ENCODE results near the gene LEMD1.

LEMD1 gene

GRCh38 chr1:205441318-205441633 is 19.4 kb upstream of the LEMD1 start:
- peak overlapping the region; percentile 73 for H3K27ac ChIP-seq (replicated peaks; ENCODE audit: low read length)
- H4K91ac ChIP-seq (ENCODE audit: low read depth, low read length, poor library complexity): no peak overlapping the region
- no peak overlapping the region for H3K4ac ChIP-seq (ENCODE audit: low read length)
- WGBS, 2 donors (ENCODE audit: extremely low coverage in 2 of 2, insufficient read length in 2 of 2, insufficient replicate concordance in 1 of 2): no CpG with 5 or more reads among the region's 6 CpGs
- H2BK15ac ChIP-seq (ENCODE audit: low read length): no peak overlapping the region
- no peak overlapping the region for H2BK12ac ChIP-seq (ENCODE audit: low read length)
- H3K9me3 ChIP-seq (replicated peaks in 1 of 2; ENCODE audit: control insufficient read depth in 2 of 2, insufficient read depth in 1 of 2, low read depth in 1 of 2, low read length in 2 of 2): no peaks in the 10 kb centered on the region
- H2AFZ ChIP-seq (ENCODE audit: low read length): no peak overlapping the region
- peak overlapping the region; percentile 12 for H3K18ac ChIP-seq (ENCODE audit: low read length)
- H2BK5ac ChIP-seq (ENCODE audit: low read length): no peak overlapping the region
- peaks cover 8% of the 10 kb centered on the region for H3K79me1 ChIP-seq (ENCODE audit: low read depth, low read length)
- no peak overlapping the region for H3K4me3 ChIP-seq (ENCODE audit: low read length in 2 of 2)
- peaks cover 0 to 21% of the 10 kb centered on the region in 2 donors for H3K36me3 ChIP-seq (replicated peaks in 1 of 2; ENCODE audit: control insufficient read depth in 2 of 2, insufficient read depth in 2 of 2, low read length in 2 of 2)
- H2BK120ac ChIP-seq (ENCODE audit: low read depth, low read length): peak overlapping the region; percentile 13
- peaks cover 0 to 74% (median 0%) of the 10 kb centered on the region in 3 experiments for H3K27me3 ChIP-seq (ENCODE audit: control insufficient read depth in 3 of 3, insufficient read depth in 3 of 3, low read depth in 1 of 3, low read length in 3 of 3)
- H3K23ac ChIP-seq (ENCODE audit: low read depth, low read length, poor library complexity): no peak overlapping the region
- no peak overlapping the region for H3K9ac ChIP-seq (ENCODE audit: low read depth, low read length, poor library complexity)
- no peak overlapping the region for H2AK5ac ChIP-seq (ENCODE audit: low read depth, low read length)
- no peak overlapping the region for H4K8ac ChIP-seq (ENCODE audit: low read depth, low read length)
- no peak for DNase-seq (ENCODE audit: low spot score)
- H3K14ac ChIP-seq (ENCODE audit: low read length): no peak overlapping the region
- peak overlapping the region; percentile 22 for H3K4me2 ChIP-seq (ENCODE audit: insufficient read depth, low read length, poor library complexity, severe bottlenecking)
- H3K4me1 ChIP-seq (ENCODE audit: control insufficient read depth in 2 of 2, insufficient read depth in 1 of 2, low read depth in 1 of 2, low read length in 2 of 2): peaks cover 38 to 68% of the 10 kb centered on the region in 2 donors

DNA sequence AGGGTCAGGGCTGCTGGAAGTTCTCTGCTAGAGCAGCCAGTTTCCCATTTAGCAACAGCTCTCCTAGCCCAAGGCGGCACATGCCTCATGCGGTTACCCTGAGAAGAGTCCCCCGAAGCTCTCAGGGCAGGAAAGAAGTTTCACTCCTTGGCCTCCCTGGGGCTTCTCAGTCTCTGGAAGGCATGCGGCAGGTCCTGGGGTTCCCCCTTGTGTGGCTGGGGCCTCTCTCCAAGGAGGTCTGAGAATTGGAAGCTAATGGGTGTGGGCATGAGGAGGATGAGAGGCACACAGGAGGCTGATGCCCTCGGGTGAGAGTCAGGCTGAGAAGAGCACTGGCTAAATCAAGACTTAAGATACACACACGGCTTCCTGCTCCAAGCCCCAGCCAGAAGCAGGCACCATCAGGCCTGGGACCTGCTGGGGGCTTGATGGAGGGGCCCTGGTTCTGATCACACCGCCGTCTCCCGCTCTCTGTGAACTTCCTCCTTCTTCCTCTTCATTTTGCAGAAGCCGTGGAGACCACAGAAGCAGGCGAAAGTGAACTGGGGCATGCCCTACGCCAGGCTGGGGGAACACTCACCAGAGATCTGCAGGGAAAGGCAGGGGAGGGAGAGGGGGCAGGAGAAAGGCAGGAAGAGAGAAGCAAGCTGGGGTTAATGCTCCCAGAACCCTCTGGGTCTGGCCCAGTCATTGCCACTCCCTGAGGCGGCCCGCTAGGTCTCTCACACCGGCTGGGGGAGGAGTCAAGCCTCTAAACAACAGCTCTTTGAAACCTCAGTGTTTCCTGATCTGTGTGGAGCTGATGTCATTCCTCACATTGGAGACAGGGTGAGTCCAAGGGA is 18.8 kb upstream of the LEMD1 start:
- H2BK120ac ChIP-seq (ENCODE audit: low read depth, low read length): peak overlapping the region; percentile 10
- H3K9me3 ChIP-seq (replicated peaks in 1 of 2; ENCODE audit: control insufficient read depth in 2 of 2, insufficient read depth in 1 of 2, low read depth in 1 of 2, low read length in 2 of 2): no peaks in the 10 kb centered on the region
- peak overlapping the region; percentile 27 for H2BK5ac ChIP-seq (ENCODE audit: low read length)
- WGBS, 2 donors (ENCODE audit: extremely low coverage in 2 of 2, insufficient read length in 2 of 2, insufficient replicate concordance in 1 of 2): no CpG with 5 or more reads among the region's 15 CpGs
- no peak overlapping the region for H3K4me2 ChIP-seq (ENCODE audit: insufficient read depth, low read length, poor library complexity, severe bottlenecking)
- H2AFZ ChIP-seq (ENCODE audit: low read length): peak overlapping the region; percentile 9
- H2AK5ac ChIP-seq (ENCODE audit: low read depth, low read length): peak overlapping the region; percentile 61
- peak overlapping the region; percentile 83 for H4K8ac ChIP-seq (ENCODE audit: low read depth, low read length)
- H3K4ac ChIP-seq (ENCODE audit: low read length): peak overlapping the region; percentile 44
- H3K4me1 ChIP-seq (ENCODE audit: control insufficient read depth in 2 of 2, insufficient read depth in 1 of 2, low read depth in 1 of 2, low read length in 2 of 2): peaks cover 36 to 69% of the 10 kb centered on the region in 2 donors
- no peak overlapping the region for H4K91ac ChIP-seq (ENCODE audit: low read depth, low read length, poor library complexity)
- H3K27me3 ChIP-seq (ENCODE audit: control insufficient read depth in 3 of 3, insufficient read depth in 3 of 3, low read depth in 1 of 3, low read length in 3 of 3): peaks cover 0 to 77% (median 0%) of the 10 kb centered on the region in 3 experiments
- H3K79me1 ChIP-seq (ENCODE audit: low read depth, low read length): peaks cover 8% of the 10 kb centered on the region
- H2BK15ac ChIP-seq (ENCODE audit: low read length): peak overlapping the region; percentile 24
- peak overlapping the region; percentile 73 for H3K27ac ChIP-seq (replicated peaks; ENCODE audit: low read length)
- H3K36me3 ChIP-seq (replicated peaks in 1 of 2; ENCODE audit: control insufficient read depth in 2 of 2, insufficient read depth in 2 of 2, low read length in 2 of 2): peaks cover 0 to 19% of the 10 kb centered on the region in 2 donors
- H2BK12ac ChIP-seq (ENCODE audit: low read length): no peak overlapping the region
- peak overlapping the region; percentile 56 for H3K9ac ChIP-seq (ENCODE audit: low read depth, low read length, poor library complexity)
- peak overlapping the region; percentile 40 for H3K23ac ChIP-seq (ENCODE audit: low read depth, low read length, poor library complexity)
- no peak overlapping the region for H3K14ac ChIP-seq (ENCODE audit: low read length)
- no peak overlapping the region for H3K4me3 ChIP-seq (ENCODE audit: low read length in 2 of 2)
- no peak for DNase-seq (ENCODE audit: low spot score)
- peak overlapping the region; percentile 88 for H3K18ac ChIP-seq (ENCODE audit: low read length)

DNA sequence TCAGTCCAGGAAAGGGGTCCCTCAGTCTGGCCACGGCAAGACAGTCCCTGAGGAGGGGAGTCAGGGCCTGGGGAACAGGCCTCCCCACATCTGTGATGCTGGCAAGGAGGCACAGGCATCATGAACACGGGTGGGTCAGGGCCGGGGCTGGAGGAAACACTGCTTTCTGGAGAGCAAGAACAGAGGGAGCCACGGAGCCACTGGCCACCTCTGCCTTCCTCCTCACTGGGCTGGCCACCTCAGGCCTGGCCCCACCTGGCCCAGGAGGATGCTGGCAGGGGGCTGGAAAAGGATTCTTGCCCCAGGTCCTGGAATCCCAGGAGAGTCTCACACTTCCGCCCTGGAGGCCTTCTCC is 18.2 kb upstream of the LEMD1 start:
- Histone ChIP-seq H2BK120ac (ENCODE audit: low read depth, low read length) (peak overlapping the region; percentile 10), H3K27me3 (ENCODE audit: control insufficient read depth in 3 of 3, insufficient read depth in 3 of 3, low read depth in 1 of 3, low read length in 3 of 3) (peaks cover 0 to 76% (median 0%) of the 10 kb centered on the region in 3 experiments), H3K4me1 (ENCODE audit: control insufficient read depth in 2 of 2, insufficient read depth in 1 of 2, low read depth in 1 of 2, low read length in 2 of 2) (peaks cover 30 to 66% of the 10 kb centered on the region in 2 donors), H2AFZ (ENCODE audit: low read length) (no peak overlapping the region), H3K23ac (ENCODE audit: low read depth, low read length, poor library complexity) (peak overlapping the region; percentile 40), H3K18ac (ENCODE audit: low read length) (peak overlapping the region; percentile 88), H3K4me2 (ENCODE audit: insufficient read depth, low read length, poor library complexity, severe bottlenecking) (no peak overlapping the region), H4K8ac (ENCODE audit: low read depth, low read length) (no peak overlapping the region), H3K79me1 (ENCODE audit: low read depth, low read length) (peaks cover 8% of the 10 kb centered on the region), H3K9ac (ENCODE audit: low read depth, low read length, poor library complexity) (no peak overlapping the region), H2AK5ac (ENCODE audit: low read depth, low read length) (peak overlapping the region; percentile 61), H2BK5ac (ENCODE audit: low read length) (peak overlapping the region; percentile 27), H2BK12ac (ENCODE audit: low read length) (no peak overlapping the region), H3K27ac (replicated peaks; ENCODE audit: low read length) (no peak overlapping the region), H4K91ac (ENCODE audit: low read depth, low read length, poor library complexity) (no peak overlapping the region), H3K36me3 (replicated peaks in 1 of 2; ENCODE audit: control insufficient read depth in 2 of 2, insufficient read depth in 2 of 2, low read length in 2 of 2) (peaks cover 0 to 19% of the 10 kb centered on the region in 2 donors), H3K4me3 (ENCODE audit: low read length in 2 of 2) (no peak overlapping the region), H3K9me3 (replicated peaks in 1 of 2; ENCODE audit: control insufficient read depth in 2 of 2, insufficient read depth in 1 of 2, low read depth in 1 of 2, low read length in 2 of 2) (no peaks in the 10 kb centered on the region), H3K4ac (ENCODE audit: low read length) (peak overlapping the region; percentile 44), H2BK15ac (ENCODE audit: low read length) (no peak overlapping the region), H3K14ac (ENCODE audit: low read length) (no peak overlapping the region)
- no peak for DNase-seq (ENCODE audit: low spot score)
- WGBS, 2 donors (ENCODE audit: extremely low coverage in 2 of 2, insufficient read length in 2 of 2, insufficient replicate concordance in 1 of 2): no CpG with 5 or more reads among the region's 5 CpGs

Measured in neuronal stem cell (in vitro differentiated cells).